Activated T-cell treated with anti-CD3 and anti-CD28 coated beads, Interleukin-2, amount 50 U/mL, for 48 hours (primary cell): ENCODE results near the gene PTPN23.

Experiments used
- DNase-seq, 2 experiments: peaks; one replicate each; pipeline ENCODE4 v3.0.0-alpha.2; 2020

Gene PTPN23

GRCh38 chr3:47421741-47422649 lies 41.2 kb downstream of the PTPN23 start:
- DNase-seq, result peak; percentile 60

GRCh38 chr3:47422743-47423142 lies 41.9 kb downstream of the PTPN23 start:
- DNase-seq, result no peak

DNA sequence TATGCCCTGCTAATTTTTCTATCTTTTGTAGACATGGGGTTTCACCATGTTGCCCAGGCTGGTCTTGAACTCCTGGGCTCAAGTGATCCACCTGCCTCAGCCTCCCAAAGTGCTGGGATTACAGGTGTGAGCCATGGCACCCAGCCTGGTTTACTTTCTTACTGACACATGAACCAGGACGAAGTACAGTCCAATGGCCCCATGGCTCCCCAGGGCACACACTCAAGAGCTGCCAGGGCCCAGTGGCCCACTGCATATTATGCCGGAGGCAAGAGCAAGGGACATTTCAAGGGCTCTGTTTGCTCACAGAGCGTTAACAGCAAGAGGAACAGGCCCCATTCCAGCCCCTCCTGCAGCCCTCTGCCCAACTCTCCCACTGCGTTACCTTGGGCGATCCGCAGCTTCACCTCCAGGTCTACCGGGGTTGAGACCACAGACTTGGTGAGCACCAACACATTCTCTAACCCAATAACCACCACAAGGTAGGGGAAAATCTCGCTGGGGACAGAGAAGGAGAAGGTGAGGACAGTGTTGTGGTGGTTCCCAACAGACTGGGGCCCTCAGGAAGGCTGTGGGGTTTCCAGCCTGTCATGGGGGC lies 42.8 kb downstream of the PTPN23 start:
- DNase-seq, result no peak

GRCh38 chr3:47424434-47425382 lies 43.9 kb downstream of the PTPN23 start:
- no peak for DNase-seq

DNA sequence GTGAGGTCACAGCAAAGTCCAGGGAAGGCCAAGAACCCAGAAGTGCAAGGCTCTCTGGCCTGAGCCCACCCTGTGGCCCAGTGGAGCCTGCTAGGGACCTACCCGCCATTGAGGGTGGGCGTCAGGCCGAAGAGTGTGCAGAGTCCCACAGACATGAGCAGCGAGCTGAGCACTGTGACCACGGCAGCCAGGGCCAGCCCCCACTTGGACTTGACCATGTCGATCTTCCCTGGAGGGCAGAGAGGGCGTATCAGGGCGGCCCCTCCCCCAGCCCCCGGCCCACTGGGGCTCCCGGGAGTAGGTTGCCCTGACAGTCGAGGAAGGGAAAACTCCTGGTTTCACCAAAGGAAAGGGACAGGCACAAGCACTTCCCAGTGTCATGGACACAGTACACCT lies 44.6 kb downstream of the PTPN23 start:
- DNase-seq, result no peak

GRCh38 chr3:47425959-47426358 lies 45.1 kb downstream of the PTPN23 start:
- DNase-seq, result no peak

DNA sequence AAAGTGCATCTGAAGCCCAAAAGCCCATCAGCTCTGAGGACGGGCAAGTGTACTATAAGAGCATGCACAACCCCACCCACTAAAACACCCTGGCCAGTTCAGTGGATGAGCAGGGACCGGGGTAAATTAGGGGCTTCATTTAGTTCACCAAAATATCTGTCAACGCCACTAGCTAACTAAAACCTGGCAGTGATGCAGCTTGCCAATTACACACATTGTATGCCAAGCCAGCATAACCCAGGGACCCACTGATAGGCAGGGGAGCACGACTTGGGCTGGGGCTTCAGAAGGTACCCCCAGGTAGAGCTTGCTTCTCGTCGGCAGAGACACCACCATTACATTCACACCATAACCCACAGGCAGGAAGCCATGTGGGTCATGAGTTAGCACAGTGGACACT lies 47.0 kb downstream of the PTPN23 start:
- no peak for DNase-seq

DNA sequence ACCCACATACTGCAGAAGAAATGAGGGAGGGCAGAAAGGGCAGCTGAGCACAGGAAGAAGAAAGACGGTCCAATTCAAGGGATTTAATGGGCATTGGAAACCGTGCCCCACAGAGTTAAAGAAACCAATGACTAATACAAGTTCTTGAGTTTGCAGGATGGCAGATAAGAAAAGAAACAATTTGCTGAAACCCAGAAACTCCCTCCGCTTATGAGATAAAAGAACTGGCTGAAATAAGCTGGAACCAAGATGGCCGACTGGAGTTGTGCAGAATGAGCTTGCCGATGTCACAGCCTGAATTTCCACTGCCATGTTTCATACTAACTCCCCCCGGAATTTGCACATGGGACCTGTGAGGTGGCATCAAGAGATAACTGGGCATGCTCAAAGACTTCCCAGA lies 47.8 kb downstream of the PTPN23 start:
- DNase-seq, result no peak

GRCh38 chr3:47429476-47430270 lies 48.9 kb downstream of the PTPN23 start:
- DNase-seq, result no peak

- DNase-seq, result no peak
These were observed 49.8 kb downstream of the PTPN23 start for GRCh38 chr3:47430606-47431005.

- no peak for DNase-seq
These were observed 50.4 kb downstream of the PTPN23 start for GRCh38 chr3:47431225-47431624.

DNA sequence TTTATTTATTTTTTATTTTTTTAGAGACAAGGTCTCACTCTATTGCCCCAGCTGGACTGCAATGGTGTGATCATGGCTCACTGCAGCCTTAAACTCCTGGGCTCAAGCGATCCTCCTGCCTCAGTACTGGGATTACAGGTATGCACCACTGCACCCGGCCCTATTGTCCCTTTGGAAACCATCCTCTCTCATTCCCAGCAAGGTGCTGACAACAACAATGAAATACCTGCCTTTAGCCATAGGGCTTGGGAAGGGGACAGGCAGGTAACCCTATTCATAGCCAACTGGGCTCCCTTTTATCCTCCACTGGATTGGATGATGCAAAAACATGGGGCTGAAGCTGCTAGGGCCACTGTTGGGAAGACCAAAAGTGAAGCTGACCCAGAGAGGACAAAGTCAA lies 51.9 kb downstream of the PTPN23 start:
- DNase-seq, result no peak

- DNase-seq, result no peak
These were observed 53.0 kb downstream of the PTPN23 start for GRCh38 chr3:47433796-47434195.

GRCh38 chr3:47434849-47435248 lies 54.0 kb downstream of the PTPN23 start:
- no peak for DNase-seq

- no peak for DNase-seq
These were observed 55.4 kb downstream of the PTPN23 start for GRCh38 chr3:47436180-47436579.

DNA sequence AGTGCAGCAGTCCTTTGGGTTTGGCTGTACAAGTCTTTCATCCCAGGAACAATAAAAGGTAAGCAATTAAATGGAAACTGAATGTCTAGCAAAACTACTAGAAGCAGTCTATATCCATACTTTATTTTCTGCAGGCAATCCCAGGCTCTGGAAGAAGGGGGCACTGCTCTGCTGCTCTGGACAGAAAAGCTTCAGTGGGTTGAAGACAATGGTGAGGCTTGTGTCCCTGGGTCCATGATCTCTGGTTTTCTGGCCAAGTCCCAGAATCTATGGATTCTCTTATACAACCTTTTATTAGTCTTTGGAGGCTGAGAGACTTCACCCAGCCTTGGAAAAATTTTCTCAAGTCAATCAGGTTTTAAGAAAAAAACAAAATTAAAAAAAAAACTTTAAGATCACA lies 59.3 kb downstream of the PTPN23 start:
- no peak for DNase-seq

DNA sequence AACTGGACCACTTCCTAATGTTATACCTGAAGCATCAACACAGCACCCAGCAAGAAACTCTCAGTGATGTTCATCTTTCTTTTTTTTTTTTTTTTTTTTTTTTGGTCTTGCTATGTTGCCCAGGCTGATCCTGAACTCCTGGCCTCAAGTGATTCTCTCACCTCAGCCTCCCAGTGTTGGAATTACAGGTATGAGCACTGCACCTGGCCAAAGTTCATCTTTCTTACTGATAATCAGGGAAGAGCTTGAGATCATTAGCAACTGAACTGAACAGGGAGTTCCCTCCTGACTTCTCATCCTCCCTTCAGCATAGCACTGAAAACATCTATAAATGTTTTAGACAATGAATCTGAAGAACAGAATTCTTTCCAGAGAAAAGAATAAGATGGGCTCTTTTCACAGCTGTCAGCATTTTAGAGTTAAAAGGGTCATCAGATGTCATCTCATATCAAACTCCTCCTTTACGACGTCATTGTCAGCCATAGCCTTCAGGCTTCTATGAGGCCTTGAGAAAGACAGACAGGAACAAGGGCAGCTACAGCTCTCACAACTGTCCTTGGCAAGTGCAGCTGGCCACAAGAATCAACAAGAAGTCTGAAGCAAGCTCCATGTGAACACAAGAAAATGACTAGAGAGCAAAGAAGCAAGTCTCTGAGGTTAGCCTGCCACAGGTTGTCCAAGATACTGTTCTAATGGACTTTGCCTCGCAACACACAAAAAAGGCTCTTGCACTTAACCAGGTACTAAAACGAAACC lies 61.2 kb downstream of the PTPN23 start:
- DNase-seq, result no peak

GRCh38 chr3:47443611-47443995 lies 62.8 kb downstream of the PTPN23 start:
- DNase-seq, result no peak

DNA sequence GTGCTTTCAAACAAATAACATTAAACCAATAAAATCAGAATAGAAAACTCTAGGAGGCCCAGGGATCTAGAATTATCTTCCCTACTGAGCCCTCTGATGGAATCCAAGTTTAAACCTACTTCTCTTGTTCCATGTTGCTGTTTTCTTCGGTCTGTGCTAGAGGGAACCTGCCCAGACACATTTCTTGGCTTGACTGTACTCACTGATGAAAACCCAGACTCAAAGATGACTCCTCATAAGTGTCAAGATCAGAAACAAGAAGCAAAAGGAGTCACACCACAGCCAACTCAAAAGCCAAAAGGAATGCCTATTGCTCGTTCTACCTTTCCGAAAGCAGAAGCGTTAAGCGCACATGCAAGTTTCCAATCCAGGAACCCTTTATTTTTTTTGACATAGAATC lies 63.3 kb downstream of the PTPN23 start:
- DNase-seq, result no peak

DNA sequence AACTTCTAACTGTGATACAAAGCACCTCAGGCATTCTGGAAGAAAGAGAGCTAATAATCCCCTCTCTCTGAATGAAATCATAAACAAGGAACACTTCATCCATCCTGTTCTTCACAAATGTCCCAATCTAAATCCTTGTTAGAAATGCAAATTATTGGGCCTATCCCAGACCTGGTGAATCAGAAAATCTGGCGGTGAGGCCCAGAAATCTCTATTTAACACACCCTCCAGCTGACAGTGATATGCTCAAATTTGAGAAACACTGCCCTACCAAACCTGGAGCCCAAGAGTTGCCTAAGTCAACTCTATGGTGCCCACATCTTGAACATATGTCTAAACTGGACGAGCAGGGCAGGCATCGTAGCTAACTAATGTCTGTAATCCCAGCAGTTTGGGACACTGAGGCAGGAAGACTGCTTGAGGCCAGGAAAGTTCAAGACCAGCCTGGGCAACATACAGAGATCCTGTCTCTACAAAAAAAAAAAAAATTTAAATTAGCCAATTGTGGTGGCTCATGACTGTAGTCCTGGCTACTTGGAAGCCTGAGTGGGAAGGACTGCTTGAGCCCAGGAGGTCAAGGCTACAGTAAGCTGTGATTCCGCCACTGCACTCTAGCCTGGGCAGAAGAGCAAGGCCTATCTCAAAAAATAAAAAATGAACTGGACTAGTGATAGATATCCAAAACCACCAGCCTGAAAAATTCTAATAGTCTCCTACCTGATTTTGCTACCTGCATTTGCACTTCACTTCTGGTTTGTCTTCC lies 71.8 kb downstream of the PTPN23 start:
- no peak for DNase-seq
